Stimulated activated CD8-positive, alpha-beta memory T cell treated with anti-CD3 and anti-CD28 coated beads, Interleukin-2, amount 100 ng/mL, for 48 hours (primary cell): ENCODE measurements around the gene PAFAH1B2.

Experiments used
- DNase-seq, 2 donors: peaks; one replicate each; pipeline ENCODE4 v3.0.0-alpha.2; 2020; ENCODE audit warnings: low read depth in 2 of 2

PAFAH1B2 gene

DNA sequence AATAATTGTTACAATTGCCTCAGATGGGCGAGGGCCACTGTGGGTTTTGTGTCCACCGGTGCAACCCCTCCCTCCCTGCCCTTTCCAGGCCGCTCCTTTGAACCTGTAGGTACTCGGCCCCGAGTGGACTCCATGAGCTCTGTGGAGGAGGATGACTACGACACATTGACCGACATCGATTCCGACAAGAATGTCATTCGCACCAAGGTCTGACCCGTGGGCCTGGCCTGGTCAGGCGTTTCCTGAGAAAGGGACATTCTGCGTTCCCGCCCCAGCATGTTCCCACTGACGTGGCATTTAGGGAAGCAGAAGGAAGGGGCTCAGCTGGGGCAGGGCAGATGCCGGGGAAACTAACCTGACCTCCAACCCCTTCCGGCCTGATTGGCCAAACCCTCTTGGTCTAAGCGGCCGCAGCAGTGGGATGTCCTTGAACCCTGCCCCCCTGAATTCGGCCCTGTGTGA is 44.6 kb downstream of the PAFAH1B2 start:
- no peak for DNase-seq

DNA sequence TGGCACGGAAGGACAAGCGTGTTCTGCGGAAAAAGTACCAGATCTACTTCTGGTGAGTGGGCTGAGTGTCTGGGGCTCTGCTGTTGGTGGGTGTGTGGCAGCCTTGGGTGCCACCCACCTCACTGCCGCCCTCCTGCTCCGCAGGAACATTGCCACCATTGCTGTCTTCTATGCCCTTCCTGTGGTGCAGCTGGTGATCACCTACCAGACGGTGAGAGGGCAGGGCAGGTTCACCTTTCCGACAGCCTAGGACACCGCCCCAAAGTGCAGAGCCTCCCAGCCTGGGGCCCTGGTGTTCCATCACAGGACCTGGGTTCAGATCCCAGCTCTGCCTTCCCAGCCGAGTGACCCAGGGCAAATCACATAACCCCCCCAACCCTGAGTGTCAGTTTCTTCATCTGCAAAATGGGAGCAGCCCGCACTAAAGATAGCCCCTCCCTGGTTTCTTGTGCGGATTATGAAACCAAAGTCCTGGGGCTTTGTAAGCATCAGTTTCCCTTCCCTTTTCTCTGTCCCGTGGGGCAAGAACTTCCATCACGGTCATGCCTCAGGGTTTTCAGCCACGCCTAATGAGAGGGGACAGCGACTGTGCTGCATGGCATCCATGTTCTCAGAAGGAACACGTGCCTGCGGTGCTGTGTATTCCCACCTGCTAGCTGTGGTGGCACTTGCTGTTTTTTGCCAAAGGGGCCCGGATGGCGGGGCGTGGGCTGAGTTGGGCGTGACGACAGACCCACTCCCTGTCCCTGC is 45.3 kb downstream of the PAFAH1B2 start:
- no peak for DNase-seq

DNA sequence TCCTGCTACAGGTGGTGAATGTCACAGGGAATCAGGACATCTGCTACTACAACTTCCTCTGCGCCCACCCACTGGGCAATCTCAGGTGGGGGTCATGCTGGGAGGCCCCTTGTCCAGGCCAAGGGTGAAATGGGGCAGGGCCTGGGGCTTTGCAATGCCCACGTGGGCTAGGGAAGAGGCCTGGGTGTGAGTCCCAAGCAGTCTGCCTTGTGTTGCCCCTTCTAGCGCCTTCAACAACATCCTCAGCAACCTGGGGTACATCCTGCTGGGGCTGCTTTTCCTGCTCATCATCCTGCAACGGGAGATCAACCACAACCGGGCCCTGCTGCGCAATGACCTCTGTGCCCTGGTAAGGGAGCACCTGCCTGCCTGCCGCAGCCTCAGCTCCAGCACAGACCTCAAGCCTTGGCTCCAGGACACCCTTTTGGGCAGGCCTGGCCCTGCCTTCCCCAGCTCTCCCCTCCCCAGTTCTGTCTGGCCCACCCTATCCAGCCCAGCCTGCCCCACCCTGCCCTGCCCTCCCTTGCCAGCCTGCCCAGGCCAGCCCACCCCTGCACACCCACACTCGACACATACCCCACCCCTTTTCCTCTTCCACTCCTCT is 46.0 kb downstream of the PAFAH1B2 start:
- DNase-seq = no peak

DNA sequence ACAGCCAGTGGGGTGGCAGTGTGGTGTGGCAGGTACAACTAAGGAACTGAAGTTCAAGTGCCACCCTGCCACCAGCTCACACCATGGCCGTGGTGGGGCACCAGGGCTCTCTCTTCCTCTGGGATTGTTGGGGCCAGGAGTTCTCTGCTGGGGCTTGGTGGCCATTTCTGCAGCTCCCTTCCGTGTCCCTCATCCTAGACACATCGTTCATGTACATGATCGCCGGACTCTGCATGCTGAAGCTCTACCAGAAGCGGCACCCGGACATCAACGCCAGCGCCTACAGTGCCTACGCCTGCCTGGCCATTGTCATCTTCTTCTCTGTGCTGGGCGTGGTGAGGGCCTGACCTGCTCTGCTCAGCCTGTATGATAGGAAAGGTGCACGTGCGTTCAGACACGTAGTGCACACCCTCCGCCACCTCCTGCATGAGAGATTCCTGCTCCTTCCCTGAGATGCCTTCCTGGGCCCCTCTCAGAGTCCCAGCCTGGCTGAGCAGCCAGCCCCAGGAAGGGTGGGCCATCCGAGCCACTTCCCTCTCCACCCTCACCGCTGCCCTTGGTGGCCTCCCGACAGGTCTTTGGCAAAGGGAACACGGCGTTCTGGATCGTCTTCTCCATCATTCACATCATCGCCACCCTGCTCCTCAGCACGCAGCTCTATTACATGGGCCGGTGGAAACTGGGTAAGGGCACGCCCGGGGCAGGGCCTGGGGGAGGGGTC is 47.8 kb downstream of the PAFAH1B2 start:
- no peak for DNase-seq

DNA sequence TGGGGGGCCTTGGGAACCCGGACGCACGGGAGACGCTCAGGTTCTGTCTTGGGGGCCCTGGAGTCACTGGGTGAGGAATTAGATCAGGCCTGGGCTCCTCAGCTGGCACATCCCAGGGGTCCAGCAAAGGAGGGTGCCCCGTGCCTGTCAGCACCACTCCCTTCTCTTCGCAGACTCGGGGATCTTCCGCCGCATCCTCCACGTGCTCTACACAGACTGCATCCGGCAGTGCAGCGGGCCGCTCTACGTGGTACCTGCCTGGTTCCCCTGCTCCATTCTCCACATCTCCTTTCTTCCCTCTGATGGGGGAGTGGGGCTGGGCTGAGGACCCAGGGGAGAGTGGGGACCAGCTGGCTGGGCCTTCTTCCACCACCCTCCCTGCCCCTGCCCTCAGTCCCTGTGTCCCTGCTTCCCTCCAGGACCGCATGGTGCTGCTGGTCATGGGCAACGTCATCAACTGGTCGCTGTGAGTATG is 48.4 kb downstream of the PAFAH1B2 start:
- no peak for DNase-seq

DNA sequence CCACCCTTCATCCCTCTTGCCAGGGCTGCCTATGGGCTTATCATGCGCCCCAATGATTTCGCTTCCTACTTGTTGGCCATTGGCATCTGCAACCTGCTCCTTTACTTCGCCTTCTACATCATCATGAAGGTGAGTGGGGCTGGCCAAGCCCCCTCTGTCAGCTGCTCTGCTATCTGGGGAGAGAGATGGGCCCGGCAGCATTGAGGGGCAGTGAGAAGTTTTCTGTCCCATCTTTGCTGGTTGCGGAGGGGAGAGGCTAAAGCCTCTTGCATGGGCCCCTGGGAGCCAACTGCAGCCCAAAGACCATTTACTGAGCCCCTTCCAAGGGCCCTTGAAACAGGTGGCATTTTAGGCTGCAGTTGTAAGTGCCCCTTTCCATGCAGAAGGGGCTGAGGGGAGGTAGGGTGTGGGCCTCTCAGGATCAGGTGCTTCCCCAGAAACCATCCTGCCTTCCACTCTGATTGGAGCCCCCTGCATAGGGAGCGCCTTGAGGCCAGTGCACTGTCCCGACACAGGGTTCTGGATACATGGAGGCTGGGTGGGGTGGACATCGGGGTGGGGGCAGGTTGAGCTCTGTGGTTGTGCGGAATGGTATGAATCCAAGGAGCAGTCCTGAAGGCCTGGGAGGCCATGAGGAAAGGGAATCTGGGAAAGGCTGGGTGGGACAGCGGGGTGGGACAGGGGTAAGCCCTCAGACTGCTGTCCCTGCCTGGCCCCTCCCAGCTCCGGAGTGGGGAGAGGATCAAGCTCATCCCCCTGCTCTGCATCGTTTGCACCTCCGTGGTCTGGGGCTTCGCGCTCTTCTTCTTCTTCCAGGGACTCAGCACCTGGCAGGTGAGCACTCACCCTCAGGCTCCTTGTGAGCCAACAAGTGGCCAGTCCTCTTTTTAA is 49.3 kb downstream of the PAFAH1B2 start:
- no peak for DNase-seq

DNA sequence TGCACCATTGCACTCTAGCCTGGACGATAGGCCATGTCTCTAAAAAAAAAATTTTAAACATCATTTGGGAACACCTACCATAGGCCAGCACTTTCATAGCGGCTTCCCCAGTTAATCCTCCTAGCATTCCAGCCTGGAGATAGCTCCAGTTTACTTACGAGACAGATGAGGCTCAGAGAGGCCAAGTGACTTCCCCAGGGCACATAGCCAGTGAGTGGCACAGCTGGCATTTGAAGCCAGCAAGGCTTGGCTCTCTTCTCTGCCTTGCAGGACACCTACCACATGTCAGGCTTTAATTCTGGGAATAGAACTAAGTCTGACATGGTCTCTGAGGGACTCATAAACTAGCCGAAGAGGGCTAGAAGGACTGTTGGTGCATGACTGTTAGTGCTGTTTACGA is 50.2 kb downstream of the PAFAH1B2 start:
- no peak for DNase-seq

DNA sequence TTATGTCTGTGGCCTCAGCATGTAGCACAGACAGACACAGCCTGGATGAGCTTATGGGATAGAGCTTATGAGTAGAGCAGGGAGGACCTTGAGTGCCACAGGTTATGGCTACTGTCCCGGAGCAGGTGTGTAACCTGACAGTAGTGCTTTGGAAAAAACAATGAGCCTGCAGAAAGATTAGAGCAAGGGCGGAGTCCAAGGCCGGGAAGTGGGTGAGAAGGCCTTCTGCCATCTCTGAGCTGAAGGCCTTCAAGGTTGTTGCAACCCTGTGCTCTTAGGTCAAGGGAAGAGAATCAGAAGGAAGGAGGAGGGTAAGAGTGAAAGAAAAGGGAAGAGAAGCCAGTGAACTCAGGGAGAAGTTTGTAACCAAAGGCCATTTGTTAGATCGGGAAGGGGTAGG is 51.2 kb downstream of the PAFAH1B2 start:
- no peak for DNase-seq

DNA sequence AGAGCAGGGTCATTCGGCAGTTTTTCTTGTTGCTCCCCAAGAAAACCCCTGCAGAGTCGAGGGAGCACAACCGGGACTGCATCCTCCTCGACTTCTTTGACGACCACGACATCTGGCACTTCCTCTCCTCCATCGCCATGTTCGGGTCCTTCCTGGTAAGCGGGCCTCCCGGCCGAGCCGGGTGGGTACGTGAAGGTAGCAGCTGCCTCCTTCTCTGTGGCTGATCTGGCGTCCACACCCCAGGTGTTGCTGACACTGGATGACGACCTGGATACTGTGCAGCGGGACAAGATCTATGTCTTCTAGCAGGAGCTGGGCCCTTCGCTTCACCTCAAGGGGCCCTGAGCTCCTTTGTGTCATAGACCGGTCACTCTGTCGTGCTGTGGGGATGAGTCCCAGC is 51.7 kb downstream of the PAFAH1B2 start:
- DNase-seq = no peak

DNA sequence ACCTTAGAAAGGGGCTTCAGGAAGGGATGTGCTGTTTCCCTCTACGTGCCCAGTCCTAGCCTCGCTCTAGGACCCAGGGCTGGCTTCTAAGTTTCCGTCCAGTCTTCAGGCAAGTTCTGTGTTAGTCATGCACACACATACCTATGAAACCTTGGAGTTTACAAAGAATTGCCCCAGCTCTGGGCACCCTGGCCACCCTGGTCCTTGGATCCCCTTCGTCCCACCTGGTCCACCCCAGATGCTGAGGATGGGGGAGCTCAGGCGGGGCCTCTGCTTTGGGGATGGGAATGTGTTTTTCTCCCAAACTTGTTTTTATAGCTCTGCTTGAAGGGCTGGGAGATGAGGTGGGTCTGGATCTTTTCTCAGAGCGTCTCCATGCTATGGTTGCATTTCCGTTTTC is 52.9 kb downstream of the PAFAH1B2 start:
- DNase-seq = no peak

DNA sequence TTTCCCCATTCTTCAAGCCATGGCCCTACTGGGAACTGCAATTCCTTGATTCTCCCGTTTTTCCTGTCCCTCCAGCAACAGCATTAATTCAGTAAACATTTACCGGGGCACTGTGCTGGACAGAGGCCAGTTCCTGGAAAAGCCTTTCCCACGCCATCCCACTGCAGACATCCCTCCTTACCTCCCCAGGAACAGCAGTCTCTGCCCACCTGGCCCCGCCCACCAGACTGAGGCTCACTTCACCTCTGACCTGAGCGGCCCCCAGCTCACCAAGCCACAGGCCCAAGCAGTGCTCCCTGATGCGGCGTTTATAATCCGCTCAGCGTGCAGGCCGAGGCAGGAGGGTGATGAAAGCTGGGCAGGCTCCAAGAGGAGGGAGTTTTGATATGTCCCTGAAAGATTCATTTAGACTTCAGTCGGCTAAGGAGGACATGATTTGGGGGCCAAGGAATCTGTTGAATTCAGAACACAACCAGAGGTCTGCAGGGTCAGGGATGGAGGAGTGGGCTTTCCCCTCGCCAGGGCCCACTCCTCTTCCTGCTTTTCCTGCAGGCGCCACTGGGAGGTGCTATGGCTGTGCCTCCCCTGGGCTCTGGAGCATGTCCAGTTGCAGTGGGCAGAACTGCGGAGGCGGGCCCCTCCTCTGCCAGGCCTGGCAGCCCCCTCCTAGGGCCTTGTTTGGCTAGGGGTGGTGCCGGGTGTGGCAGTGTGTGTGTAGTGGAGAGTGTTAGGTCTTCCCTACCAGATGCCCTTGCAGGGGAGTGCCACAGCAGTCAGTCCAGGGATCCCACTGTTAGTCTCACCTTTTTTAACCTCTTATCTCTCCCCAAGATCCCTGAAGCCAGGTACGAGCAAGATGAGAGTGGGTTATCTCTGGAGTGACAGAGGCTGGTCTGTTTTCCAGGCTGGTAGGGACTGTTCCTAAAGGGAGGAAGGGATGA is 53.7 kb downstream of the PAFAH1B2 start:
- no peak for DNase-seq

DNA sequence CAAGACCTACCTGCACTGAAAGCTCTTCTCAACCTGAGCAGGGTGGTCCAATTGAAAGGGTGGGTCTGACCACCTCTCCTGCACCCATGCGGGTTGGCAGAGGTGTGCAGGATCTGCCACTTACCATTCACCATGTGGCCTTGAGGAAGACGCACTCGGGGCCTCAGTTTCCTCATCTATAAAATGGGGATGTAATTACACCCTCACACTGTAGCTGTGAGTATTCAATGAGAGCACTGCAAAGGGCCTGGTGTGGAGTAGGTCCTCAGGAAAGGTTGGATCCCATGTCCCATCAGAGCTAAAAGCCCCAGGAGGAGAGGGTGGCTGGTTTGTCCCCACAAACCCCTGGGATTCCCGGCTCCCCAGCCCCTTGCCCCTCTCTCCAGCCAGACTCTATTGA is 54.5 kb downstream of the PAFAH1B2 start:
- DNase-seq = no peak

DNA sequence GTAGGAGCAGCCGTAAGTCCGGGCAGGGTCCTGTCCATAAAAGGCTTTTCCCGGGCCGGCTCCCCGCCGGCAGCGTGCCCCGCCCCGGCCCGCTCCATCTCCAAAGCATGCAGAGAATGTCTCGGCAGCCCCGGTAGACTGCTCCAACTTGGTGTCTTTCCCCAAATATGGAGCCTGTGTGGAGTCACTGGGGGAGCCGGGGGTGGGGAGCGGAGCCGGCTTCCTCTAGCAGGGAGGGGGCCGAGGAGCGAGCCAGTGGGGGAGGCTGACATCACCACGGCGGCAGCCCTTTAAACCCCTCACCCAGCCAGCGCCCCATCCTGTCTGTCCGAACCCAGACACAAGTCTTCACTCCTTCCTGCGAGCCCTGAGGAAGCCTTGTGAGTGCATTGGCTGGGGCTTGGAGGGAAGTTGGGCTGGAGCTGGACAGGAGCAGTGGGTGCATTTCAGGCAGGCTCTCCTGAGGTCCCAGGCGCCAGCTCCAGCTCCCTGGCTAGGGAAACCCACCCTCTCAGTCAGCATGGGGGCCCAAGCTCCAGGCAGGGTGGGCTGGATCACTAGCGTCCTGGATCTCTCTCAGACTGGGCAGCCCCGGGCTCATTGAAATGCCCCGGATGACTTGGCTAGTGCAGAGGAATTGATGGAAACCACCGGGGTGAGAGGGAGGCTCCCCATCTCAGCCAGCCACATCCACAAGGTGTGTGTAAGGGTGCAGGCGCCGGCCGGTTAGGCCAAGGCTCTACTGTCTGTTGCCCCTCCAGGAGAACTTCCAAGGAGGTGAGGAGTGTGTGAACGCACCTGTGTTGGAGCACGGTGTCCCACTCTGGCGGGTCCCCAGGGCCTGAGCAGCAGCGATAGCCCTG is 55.2 kb downstream of the PAFAH1B2 start, which contains the start of gene TAGLN:
Gene TAGLN (plus strand): TSS at position 318 of the 863 bp plus-strand sequence. CDS start 3,644 bp downstream, outside the sequence.
- no peak for DNase-seq

DNA sequence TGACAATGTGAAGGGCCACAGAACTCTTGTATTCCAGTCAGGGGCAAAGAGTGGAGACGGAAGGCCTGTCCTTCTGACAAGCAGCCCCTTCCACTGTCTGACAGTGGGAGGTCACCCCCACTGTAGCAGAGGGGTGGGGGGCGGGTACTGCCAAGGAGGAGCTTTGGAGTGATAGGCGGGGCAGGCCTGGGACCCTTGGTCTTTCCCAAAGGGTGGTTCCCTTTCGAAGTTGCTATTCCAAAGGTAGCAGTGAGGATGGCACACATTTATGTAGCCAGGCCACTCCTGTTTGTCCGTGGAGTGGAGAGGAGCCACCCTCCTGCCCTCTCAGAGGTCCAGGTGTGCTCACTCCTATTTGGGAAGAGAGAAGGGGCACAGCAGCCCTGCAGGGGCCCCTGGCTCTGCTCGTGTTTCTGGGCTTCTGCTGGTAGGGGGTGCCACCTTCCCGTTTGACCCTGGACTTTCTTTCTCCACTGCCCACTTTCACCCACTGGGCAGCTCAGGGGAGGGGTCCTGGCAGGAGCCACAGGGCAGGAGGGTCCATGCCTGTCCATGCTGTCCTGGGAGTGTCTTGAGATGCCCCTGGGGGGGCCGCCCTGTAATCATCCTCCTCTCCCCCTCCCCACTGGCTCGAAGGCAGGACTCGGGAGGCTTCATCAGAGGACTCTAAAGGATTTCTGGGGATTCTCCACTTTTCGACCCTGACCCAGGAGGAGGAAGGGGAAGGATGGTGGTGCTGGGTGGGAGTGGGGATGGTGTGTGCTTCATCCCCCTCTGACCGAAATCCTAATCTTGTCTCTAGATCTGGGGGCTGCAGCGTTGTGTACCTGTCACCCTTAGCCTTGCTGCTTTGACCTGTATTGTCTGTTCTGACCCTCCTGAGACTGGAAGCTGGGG is 56.1 kb downstream of the PAFAH1B2 start:
- DNase-seq = no peak

DNA sequence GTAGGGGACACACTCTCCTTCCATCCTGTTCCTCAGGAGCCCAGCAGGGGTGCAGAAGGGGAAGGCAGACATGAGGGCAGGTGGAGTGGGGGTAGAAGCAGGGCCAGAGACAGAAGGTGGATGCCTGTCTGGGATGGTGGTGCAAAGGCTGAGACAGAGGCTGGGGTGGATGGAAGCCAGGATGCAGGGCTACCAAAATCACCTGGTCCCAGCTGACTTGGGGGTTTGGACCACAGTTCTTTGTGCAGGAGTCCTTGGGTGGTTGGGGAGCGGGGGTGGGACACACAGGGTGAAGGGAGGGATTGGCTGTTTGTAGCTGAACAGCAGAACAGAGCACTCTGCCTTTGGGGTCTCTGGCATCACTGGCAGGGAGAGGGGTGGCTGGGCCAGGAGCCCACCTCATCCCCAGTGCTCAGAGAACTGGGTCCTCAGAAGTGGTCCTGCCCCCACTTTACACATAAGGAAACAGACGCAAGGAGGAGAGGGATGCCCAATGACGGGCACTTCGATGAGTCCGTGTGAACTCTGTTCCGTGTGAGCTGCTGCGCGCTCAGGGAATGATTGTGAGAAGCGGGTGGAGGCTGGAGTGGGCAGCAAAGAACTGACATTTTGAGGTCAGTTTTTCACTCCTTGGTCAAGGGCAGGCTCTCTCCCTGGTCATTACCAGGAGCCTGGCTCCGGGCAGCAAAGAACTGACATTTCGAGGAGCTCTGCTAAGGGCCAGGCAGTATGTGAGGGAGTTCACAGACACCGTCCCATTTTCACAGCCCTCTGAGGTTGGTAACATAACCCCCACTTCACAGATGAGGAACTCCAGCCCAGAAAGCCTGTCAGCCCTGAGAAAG is 56.9 kb downstream of the PAFAH1B2 start:
- no peak for DNase-seq

DNA sequence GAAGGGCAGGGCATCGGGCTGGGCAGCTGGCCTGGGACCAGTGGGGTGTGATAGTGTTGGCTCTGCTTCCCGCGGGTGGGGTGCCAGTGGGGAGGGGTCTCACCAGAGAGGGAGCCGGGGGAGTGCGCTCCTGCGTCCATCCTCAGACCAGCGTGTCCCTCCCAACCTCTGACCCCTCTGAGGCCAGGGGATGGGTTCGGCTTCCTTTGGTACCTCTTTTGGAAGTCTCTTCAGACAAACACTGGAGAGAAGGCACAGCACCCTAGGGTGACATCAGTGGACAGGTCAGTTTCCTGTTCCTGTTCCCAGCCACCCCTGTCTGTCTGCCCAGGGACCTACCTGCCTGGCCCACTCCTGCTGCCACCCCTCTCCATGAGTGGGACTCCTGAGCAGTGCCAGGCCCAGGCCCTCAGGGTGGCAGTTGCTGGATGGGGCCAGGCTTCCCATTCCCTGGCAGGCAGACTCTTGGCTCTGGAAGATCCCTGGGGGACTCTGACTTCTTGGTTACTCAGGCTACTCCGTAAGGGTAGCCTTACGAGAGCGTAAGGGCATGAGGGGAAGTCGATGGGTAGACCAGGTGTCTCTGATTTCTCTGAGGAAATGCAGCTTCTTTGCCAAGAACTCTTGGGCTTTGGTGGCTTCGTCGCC is 57.7 kb downstream of the PAFAH1B2 start:
- no peak for DNase-seq
